Neural cell (in vitro differentiated cells): Measurements from ENCODE around the gene PCDHGA4. TPM values are rescaled to one million over a fixed set of nuclear protein-coding genes. Genes with fewer than 3 reads are reported as not detected.
"Not testable (repeated sequence)": the region's sequence is repeated elsewhere in the genome, so short reads cannot be mapped to it uniquely, and the experiment has no call there.

ENCODE experiments used
- H2AFZ ChIP-seq: fragments of 200-600, 300-800 bp; sonication (generic), shearing (Covaris generic); 2 replicates; pipeline ENCODE4 v1.6.0; 2014; ENCODE audit warnings: low read depth, mild to moderate bottlenecking, antibody characterized with exemption, low read length, moderate library complexity
- H3F3A ChIP-seq: fragments of 200-600 bp; shearing (Covaris generic); 2 replicates; pipeline ENCODE4 v1.6.1; 2016; ENCODE audit warnings: mild to moderate bottlenecking, moderate library complexity, mixed read lengths, antibody characterized with exemption, low read length; ENCODE audit not compliant: insufficient read depth, poor library complexity, severe bottlenecking
- H3K27ac ChIP-seq: fragments of 200-600, 300-800 bp; sonication (generic), shearing (Covaris generic); 2 replicates; pipeline ENCODE4 v1.5.1; 2014; ENCODE audit warnings: mild to moderate bottlenecking, low read length, moderate library complexity
- H3K27me3 ChIP-seq: fragments of 300-800, 200-600 bp; sonication (generic), shearing (Covaris generic); 2 replicates; pipeline ENCODE4 v1.6.0; 2014; ENCODE audit warnings: mild to moderate bottlenecking, low read depth, low read length, moderate library complexity; ENCODE audit not compliant: insufficient read depth
- H3K36me3 ChIP-seq: fragments of 300-800, 200-600 bp; sonication (generic), shearing (Covaris generic); 2 replicates; pipeline ENCODE4 v1.5.1; 2014; ENCODE audit warnings: mild to moderate bottlenecking, antibody characterized with exemption, low read length, moderate library complexity; ENCODE audit not compliant: insufficient read depth
- H3K4me2 ChIP-seq: fragments of 300-800, 200-600 bp; sonication (generic), shearing (Covaris generic); 2 replicates; pipeline ENCODE4 v1.6.0; 2014; ENCODE audit warnings: mild to moderate bottlenecking, low read length
- H3K4me3 ChIP-seq: fragments of 300-800, 200-600 bp; sonication (generic), shearing (Covaris generic); 2 replicates; pipeline ENCODE4 v1.5.1; 2014; ENCODE audit warnings: mild to moderate bottlenecking, low read length, moderate library complexity
- H3K79me2 ChIP-seq: fragments of 200-600 bp; shearing (Covaris generic); replicated peaks from 2 replicates; pipeline ENCODE4 v1.6.0; 2014; ENCODE audit warnings: mild to moderate bottlenecking, low read length, moderate library complexity; ENCODE audit not compliant: insufficient read depth
- H3K9ac ChIP-seq: fragments of 300-800, 200-600 bp; sonication (generic), shearing (Covaris generic); 2 replicates; pipeline ENCODE4 v1.6.1; 2016; ENCODE audit warnings: mild to moderate bottlenecking, low read length, mixed read lengths
- H3K9me2 ChIP-seq: fragments of 200-600 bp; shearing (Covaris generic); 2 replicates; pipeline ENCODE4 v1.6.1; 2016; ENCODE audit warnings: mild to moderate bottlenecking, low read length, mixed read lengths; ENCODE audit not compliant: insufficient read depth
- H3K9me3 ChIP-seq: fragments of 200-600, 300-800 bp; sonication (generic), shearing (Covaris generic); 2 replicates; pipeline ENCODE4 v1.6.1; 2016; ENCODE audit warnings: mild to moderate bottlenecking, mixed run types, low read length, moderate library complexity, mixed read lengths
- H4K20me1 ChIP-seq: fragments of 200-600 bp; shearing (Covaris generic); 2 replicates; pipeline ENCODE4 v1.6.1; 2016; ENCODE audit warnings: mild to moderate bottlenecking, mixed run types; ENCODE audit not compliant: insufficient read depth
- CTCF ChIP-seq: fragments of 450-650 bp; IDR thresholded peaks from 2 replicates; pipeline ENCODE4 v1.5.1; 2014; ENCODE audit warnings: antibody characterized with exemption, mild to moderate bottlenecking, moderate library complexity; ENCODE audit not compliant: poor library complexity, severe bottlenecking
- EP300 ChIP-seq: fragments of 450-650 bp; conservative IDR thresholded peaks from 2 replicates; pipeline ENCODE4 v1.6.1; 2014; ENCODE audit warnings: antibody characterized with exemption, mild to moderate bottlenecking, moderate library complexity; ENCODE audit not compliant: poor library complexity, severe bottlenecking
- EZH2 ChIP-seq: fragments of 200-600, 300-800 bp; shearing (Covaris generic), sonication (generic); IDR thresholded peaks from 2 replicates; pipeline ENCODE4 v1.6.1; 2014; ENCODE audit warnings: antibody characterized with exemption, low read length, borderline replicate concordance, mild to moderate bottlenecking; ENCODE audit not compliant: insufficient read depth, poor library complexity, severe bottlenecking
- MXI1 ChIP-seq: fragments of 450-650 bp; conservative IDR thresholded peaks from 2 replicates; pipeline ENCODE4 v1.6.1; 2014; ENCODE audit warnings: antibody characterized with exemption, mild to moderate bottlenecking; ENCODE audit not compliant: poor library complexity, severe bottlenecking
- POLR2AphosphoS5 ChIP-seq: IDR thresholded peaks from 2 replicates; pipeline ENCODE4 v1.6.1; 2012
- RAD21 ChIP-seq: fragments of 450-650 bp; conservative IDR thresholded peaks from 2 replicates; pipeline ENCODE4 v1.6.1; 2014; ENCODE audit warnings: antibody characterized with exemption, mild to moderate bottlenecking, moderate library complexity
- REST ChIP-seq: IDR thresholded peaks from 2 replicates; pipeline ENCODE4 v1.6.1; 2012; ENCODE audit warnings: borderline replicate concordance
- SMC3 ChIP-seq: fragments of 450-650 bp; conservative IDR thresholded peaks from 2 replicates; pipeline ENCODE4 v1.6.1; 2014; ENCODE audit warnings: antibody characterized with exemption, mild to moderate bottlenecking, moderate library complexity; ENCODE audit not compliant: poor library complexity
- TAF1 ChIP-seq: IDR thresholded peaks from 2 replicates; pipeline ENCODE4 v1.6.1; 2012; ENCODE audit warnings: low read depth
- polyA plus RNA-seq: library from polyadenylated mRNA; depleted of rRNA; stranded (reverse); fragments of >200 nt; gene quantifications from 2 replicates; pipeline ENCODE4 v1.2.3, GENCODE V29; 2014

PCDHGA4 gene
- polyA plus RNA-seq, 1 donor from 2014 or later = 0.38 TPM

GRCh38 chr5:141387557-141388311 is 32.9 kb downstream of the PCDHGA4 start, which contains the start of gene PCDHGB4:
PCDHGB4 (plus strand) TSS chr5:141387698; CDS start chr5:141387885, 187 bp downstream.
- H3F3A ChIP-seq, H3K4me2 ChIP-seq, H3K36me3 ChIP-seq, H3K79me2 ChIP-seq, H4K20me1 ChIP-seq, H3K27me3 ChIP-seq, H3K9me2 ChIP-seq, H3K9ac ChIP-seq, H2AFZ ChIP-seq: not testable (repeated sequence)
- TF ChIP-seq CTCF = peak; percentile 69
- TF ChIP-seq RAD21 = peak; percentile 70
- TF ChIP-seq SMC3 = peak; percentile 65
- peak within 1 kb of the TSS; percentile 41 for H3K27ac ChIP-seq
- H3K9me3 ChIP-seq = peaks cover 36% of the 10 kb centered on the region
- peak within 1 kb of the TSS; percentile 53 for H3K4me3 ChIP-seq

GRCh38 chr5:141388661-141389060 is 33.8 kb downstream of the PCDHGA4 start:
- Histone ChIP-seq H3K36me3 (no peaks in the 10 kb centered on the region), H4K20me1 (no peaks in the 10 kb centered on the region), H3K4me3 (peak overlapping the region; percentile 53), H3K27me3 (no peaks in the 10 kb centered on the region), H2AFZ (no peak overlapping the region), H3K9ac (no peak overlapping the region), H3K9me2 (no peaks in the 10 kb centered on the region), H3K27ac (no peak overlapping the region), H3K9me3 (peaks cover 37% of the 10 kb centered on the region), H3K79me2 (no peaks in the 10 kb centered on the region), H3K4me2 (no peak overlapping the region), H3F3A (no peaks in the 10 kb centered on the region)
- TF ChIP-seq CTCF (no peak), MXI1 (no peak), RAD21 (no peak), EP300 (no peak), TAF1 (no peak), POLR2AphosphoS5 (no peak), EZH2 (no peak), SMC3 (no peak), REST (no peak)
